ENCODE data around the gene RARRES2.
A peak's percentile ranks its signal among the peaks of the same experiment; 100 is the strongest.

Gene RARRES2

GRCh38 chr7:150327308-150327707 is 14.1 kb downstream of the RARRES2 start:
- Histone ChIP-seq H3K4me3 (ENCODE audit: low read depth, low read length) (no peak overlapping the region), H3K27me3 (no peaks in the 10 kb centered on the region), H3K9me3 (no peaks in the 10 kb centered on the region), H3K36me3 (peaks cover 54% of the 10 kb centered on the region), H3K4me1 (no peaks in the 10 kb centered on the region)
- TF ChIP-seq, protein P1, sequence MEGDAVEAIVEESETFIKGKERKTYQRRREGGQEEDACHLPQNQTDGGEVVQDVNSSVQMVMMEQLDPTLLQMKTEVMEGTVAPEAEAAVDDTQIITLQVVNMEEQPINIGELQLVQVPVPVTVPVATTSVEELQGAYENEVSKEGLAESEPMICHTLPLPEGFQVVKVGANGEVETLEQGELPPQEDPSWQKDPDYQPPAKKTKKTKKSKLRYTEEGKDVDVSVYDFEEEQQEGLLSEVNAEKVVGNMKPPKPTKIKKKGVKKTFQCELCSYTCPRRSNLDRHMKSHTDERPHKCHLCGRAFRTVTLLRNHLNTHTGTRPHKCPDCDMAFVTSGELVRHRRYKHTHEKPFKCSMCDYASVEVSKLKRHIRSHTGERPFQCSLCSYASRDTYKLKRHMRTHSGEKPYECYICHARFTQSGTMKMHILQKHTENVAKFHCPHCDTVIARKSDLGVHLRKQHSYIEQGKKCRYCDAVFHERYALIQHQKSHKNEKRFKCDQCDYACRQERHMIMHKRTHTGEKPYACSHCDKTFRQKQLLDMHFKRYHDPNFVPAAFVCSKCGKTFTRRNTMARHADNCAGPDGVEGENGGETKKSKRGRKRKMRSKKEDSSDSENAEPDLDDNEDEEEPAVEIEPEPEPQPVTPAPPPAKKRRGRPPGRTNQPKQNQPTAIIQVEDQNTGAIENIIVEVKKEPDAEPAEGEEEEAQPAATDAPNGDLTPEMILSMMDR (IDR thresholded peaks at IDR 0.05; ENCODE audit: low read depth, low read length) = no peak
- no peak for DNase-seq

DNA sequence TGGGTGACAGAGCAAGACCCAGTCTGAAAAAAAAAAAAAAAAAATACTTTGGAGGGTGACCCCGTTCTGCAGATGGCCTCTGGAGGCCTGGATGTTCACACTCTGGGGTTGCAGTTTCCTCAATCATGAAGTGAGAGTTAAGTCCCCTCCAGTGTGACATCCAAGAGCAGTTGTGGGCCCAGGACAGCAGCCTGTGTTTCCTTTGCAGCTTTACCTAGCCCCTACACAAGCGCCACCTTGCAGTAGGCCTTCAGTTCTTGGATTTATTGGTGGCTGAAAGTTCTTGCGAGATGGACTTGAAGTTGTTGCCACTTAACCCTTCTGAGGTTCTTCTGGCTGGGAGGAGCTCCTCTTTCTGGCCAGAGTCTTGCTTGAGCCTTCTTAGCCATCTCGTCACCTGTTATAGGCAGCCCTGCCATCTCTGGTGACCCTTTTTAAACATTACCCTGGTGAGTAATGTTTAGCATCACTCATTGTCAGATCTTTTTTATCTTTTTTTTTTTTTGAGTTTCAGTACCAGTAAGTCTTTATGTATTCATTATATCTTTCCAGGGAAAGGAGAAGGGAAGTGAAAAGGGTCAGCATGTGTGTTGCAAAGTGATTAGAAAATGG is 14.7 kb downstream of the RARRES2 start:
- DNase-seq = no peak
- Histone ChIP-seq H3K4me1 (no peaks in the 10 kb centered on the region), H3K36me3 (peaks cover 54% of the 10 kb centered on the region), H3K27me3 (no peaks in the 10 kb centered on the region), H3K4me3 (ENCODE audit: low read depth, low read length) (no peak overlapping the region), H3K9me3 (no peaks in the 10 kb centered on the region)
- TF ChIP-seq, protein P1 (IDR thresholded peaks at IDR 0.05; ENCODE audit: low read depth, low read length) = no peak

- no peaks in the 10 kb centered on the region for H3K4me1 ChIP-seq
- no peaks in the 10 kb centered on the region for H3K9me3 ChIP-seq
- no peak overlapping the region for H3K4me3 ChIP-seq (ENCODE audit: low read depth, low read length)
- H3K27me3 ChIP-seq = no peaks in the 10 kb centered on the region
- peaks cover 51% of the 10 kb centered on the region for H3K36me3 ChIP-seq
- DNase-seq = no peak
- TF ChIP-seq, protein P1 (IDR thresholded peaks at IDR 0.05; ENCODE audit: low read depth, low read length) = no peak
Observed at GRCh38 chr7:150325901-150326300, 15.5 kb downstream of the RARRES2 start.

- no peaks in the 10 kb centered on the region for H3K27me3 ChIP-seq
- peaks cover 45% of the 10 kb centered on the region for H3K36me3 ChIP-seq
- no peaks in the 10 kb centered on the region for H3K4me1 ChIP-seq
- H3K4me3 ChIP-seq (ENCODE audit: low read depth, low read length) = no peak overlapping the region
- no peak for DNase-seq
- no peaks in the 10 kb centered on the region for H3K9me3 ChIP-seq
- TF ChIP-seq, protein P1 (IDR thresholded peaks at IDR 0.05; ENCODE audit: low read depth, low read length) = no peak
Observed at GRCh38 chr7:150325110-150325611, 16.3 kb downstream of the RARRES2 start.

- DNase-seq = no peak
- peaks cover 38% of the 10 kb centered on the region for H3K36me3 ChIP-seq
- no peaks in the 10 kb centered on the region for H3K27me3 ChIP-seq
- H3K9me3 ChIP-seq = no peaks in the 10 kb centered on the region
- no peaks in the 10 kb centered on the region for H3K4me1 ChIP-seq
- H3K4me3 ChIP-seq (ENCODE audit: low read depth, low read length) = peak overlapping the region; percentile 90
- TF ChIP-seq, protein P1 (IDR thresholded peaks at IDR 0.05; ENCODE audit: low read depth, low read length) = no peak
Observed at GRCh38 chr7:150324373-150324961, 17.0 kb downstream of the RARRES2 start.

DNA sequence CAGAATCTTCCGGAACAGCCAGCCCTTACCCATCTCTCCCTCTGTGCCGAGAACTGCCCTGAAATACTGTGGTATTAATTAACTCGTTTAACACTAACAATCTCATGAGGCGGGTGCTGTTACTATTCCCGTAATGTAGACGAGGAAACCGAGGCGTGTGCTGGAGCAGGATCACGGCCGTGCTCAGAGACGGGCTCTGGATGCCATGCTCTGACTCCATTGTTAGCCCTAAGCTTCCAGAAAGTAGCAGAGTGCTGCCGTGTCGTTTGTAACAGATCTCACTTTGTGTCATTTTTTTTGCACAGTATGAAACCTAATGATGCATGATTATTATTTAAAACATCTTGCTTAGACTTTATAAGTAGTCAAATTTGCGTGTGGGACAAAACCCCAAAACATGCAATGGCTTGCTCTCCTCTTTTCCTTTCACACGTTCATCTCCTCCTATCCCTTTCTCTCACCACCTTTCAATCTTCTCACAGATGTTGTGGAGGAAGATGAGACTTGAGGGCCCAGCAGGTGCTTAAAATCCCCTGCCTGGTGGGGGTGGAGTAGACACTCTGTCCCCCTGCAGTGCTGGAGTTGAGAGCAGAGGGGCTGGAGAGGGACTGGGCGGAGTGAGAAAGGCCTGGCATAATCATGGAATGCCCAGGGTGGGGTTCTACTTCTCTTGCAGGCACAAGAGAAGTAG is 17.6 kb downstream of the RARRES2 start:
- Histone ChIP-seq H3K36me3 (peaks cover 31% of the 10 kb centered on the region), H3K27me3 (no peaks in the 10 kb centered on the region), H3K4me3 (ENCODE audit: low read depth, low read length) (peak overlapping the region; percentile 90), H3K4me1 (no peaks in the 10 kb centered on the region), H3K9me3 (no peaks in the 10 kb centered on the region)
- TF ChIP-seq, protein P1 (IDR thresholded peaks at IDR 0.05; ENCODE audit: low read depth, low read length) = no peak
- DNase-seq = no peak

All from BE2C (cell line).